D721Med (cell line): ENCODE results near the gene IGSF21.

Source experiments
- DNase-seq: peaks from one replicate; pipeline ENCODE4 v3.0.0; 2011; ENCODE audit warnings: low spot score; ENCODE audit not compliant: insufficient read length
- FAIRE-seq: peaks from 2 replicates; lab custom pipeline; 2011; peaks lifted over from hg19 to GRCh38; lab: Jason Lieb, UNC
- CTCF ChIP-seq: IDR thresholded peaks from 2 replicates; pipeline ENCODE4 v1.5.1; 2012; ENCODE audit warnings: mild to moderate bottlenecking, control low read depth; ENCODE audit not compliant: insufficient read depth; ENCODE audit errors: missing control alignments

The IGSF21 gene

GRCh38 chr1:18404460-18404859 lies 296.9 kb downstream of the IGSF21 start:
- TF ChIP-seq CTCF = no peak
- FAIRE-seq (no peak), DNase-seq (no peak)

- no peak for FAIRE-seq
- no peak for DNase-seq
- no peak for TF ChIP-seq CTCF
Observed at GRCh38 chr1:18407166-18408045, 299.8 kb downstream of the IGSF21 start.

- DNase-seq (no peak), FAIRE-seq (no peak)
- TF ChIP-seq CTCF = no peak
Observed at GRCh38 chr1:18408656-18409370, 301.2 kb downstream of the IGSF21 start.

- DNase-seq (no peak), FAIRE-seq (no peak)
- no peak for TF ChIP-seq CTCF
Observed at GRCh38 chr1:18409609-18410237, 302.1 kb downstream of the IGSF21 start.

GRCh38 chr1:18410407-18410806 lies 302.8 kb downstream of the IGSF21 start:
- FAIRE-seq = no peak
- TF ChIP-seq CTCF = no peak
- DNase-seq = no peak

- FAIRE-seq = no peak
Observed at GRCh38 chr1:18411321-18411720, 303.7 kb downstream of the IGSF21 start.

More at GRCh38 chr1:18411321-18411720, 303.7 kb downstream of the IGSF21 start:
- TF ChIP-seq CTCF = no peak
- DNase-seq = no peak
